Nephron progenitor cell (in vitro differentiated cells): ENCODE results near the gene MRPL41.

Source experiments
- DNase-seq: peaks from one replicate; pipeline ENCODE4 v3.0.0; 2021
- H3K27ac Mint-ChIP-seq: 2 replicates; pipeline ENCODE4 v1.8.0; 2021; ENCODE audit warnings: mild to moderate bottlenecking, moderate library complexity, mixed read lengths
- H3K27me3 Mint-ChIP-seq: 2 replicates; pipeline ENCODE4 v1.8.0; 2021; ENCODE audit warnings: mild to moderate bottlenecking, low read depth, mixed read lengths; ENCODE audit not compliant: poor library complexity
- H3K36me3 Mint-ChIP-seq: 2 replicates; pipeline ENCODE4 v1.8.0; 2021; ENCODE audit warnings: low read depth, mixed read lengths
- H3K4me1 Mint-ChIP-seq: 2 replicates; pipeline ENCODE4 v1.8.0; 2021; ENCODE audit warnings: mixed read lengths
- H3K4me3 Mint-ChIP-seq: 2 replicates; pipeline ENCODE4 v1.8.0; 2021; ENCODE audit warnings: mild to moderate bottlenecking, moderate library complexity, mixed read lengths
- H3K9me3 Mint-ChIP-seq: 2 replicates; pipeline ENCODE4 v1.8.0; 2021; ENCODE audit warnings: mild to moderate bottlenecking, moderate library complexity, mixed read lengths
- TF ChIP-seq, protein P1 (sequence below): fragments of 200-600 bp; sonication (generic); IDR thresholded peaks from 2 replicates; pipeline ENCODE4 v1.5.0; 2021; ENCODE audit warnings: antibody characterized with exemption

MRPL41 gene

DNA sequence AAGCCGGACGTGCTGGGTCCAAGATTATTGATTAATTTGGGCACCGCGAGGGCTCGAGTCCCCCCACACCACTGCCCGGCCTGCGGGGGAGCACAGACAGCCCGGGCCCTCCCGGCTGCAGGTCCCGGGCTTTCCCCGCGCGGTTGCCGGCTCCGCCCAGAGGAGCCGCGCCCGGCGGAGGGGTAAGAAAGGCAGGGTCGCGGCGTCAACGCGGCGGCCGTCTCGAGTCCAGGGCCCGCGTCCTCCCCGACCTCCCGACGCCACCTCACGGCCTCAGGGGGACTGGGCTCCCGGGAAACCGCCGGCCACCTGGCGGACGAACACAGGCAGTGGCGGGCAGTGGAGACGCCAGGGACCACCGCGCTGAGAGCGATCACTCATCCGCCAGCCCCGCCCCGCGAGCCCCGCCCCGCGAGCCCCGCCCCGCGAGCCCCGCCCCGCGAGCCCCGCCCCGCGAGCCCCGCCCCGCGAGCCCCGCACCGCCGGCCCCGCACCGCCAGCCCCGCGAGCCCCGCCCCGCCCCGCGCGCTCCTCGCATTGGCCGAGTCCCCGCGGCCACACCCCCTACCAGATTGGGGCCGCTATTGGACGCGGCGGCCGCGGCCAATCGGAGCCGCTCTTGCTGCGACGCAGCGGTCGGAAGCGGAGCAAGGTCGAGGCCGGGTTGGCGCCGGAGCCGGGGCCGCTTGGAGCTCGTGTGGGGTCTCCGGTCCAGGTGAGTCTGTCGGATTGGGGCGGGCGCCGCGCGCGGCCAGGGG, at the start of gene MRPL41:
TSS of gene MRPL41 (plus strand) at position 616 of the 758 bp plus-strand sequence. CDS start 203 bp downstream, outside the sequence.
- H3K9me3 Mint-ChIP-seq: peaks cover 16% of the 10 kb centered on the region
- peaks cover 38% of the 10 kb centered on the region for H3K36me3 Mint-ChIP-seq
- H3K27ac Mint-ChIP-seq: no peak within 1 kb of the TSS
- H3K4me3 Mint-ChIP-seq: peak within 1 kb of the TSS; percentile 86
- peak; percentile 95 for DNase-seq
- TF ChIP-seq, protein P1, sequence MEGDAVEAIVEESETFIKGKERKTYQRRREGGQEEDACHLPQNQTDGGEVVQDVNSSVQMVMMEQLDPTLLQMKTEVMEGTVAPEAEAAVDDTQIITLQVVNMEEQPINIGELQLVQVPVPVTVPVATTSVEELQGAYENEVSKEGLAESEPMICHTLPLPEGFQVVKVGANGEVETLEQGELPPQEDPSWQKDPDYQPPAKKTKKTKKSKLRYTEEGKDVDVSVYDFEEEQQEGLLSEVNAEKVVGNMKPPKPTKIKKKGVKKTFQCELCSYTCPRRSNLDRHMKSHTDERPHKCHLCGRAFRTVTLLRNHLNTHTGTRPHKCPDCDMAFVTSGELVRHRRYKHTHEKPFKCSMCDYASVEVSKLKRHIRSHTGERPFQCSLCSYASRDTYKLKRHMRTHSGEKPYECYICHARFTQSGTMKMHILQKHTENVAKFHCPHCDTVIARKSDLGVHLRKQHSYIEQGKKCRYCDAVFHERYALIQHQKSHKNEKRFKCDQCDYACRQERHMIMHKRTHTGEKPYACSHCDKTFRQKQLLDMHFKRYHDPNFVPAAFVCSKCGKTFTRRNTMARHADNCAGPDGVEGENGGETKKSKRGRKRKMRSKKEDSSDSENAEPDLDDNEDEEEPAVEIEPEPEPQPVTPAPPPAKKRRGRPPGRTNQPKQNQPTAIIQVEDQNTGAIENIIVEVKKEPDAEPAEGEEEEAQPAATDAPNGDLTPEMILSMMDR: peak; percentile 50
- peaks cover 25% of the 10 kb centered on the region for H3K4me1 Mint-ChIP-seq
- H3K27me3 Mint-ChIP-seq: peaks cover 6% of the 10 kb centered on the region

DNA sequence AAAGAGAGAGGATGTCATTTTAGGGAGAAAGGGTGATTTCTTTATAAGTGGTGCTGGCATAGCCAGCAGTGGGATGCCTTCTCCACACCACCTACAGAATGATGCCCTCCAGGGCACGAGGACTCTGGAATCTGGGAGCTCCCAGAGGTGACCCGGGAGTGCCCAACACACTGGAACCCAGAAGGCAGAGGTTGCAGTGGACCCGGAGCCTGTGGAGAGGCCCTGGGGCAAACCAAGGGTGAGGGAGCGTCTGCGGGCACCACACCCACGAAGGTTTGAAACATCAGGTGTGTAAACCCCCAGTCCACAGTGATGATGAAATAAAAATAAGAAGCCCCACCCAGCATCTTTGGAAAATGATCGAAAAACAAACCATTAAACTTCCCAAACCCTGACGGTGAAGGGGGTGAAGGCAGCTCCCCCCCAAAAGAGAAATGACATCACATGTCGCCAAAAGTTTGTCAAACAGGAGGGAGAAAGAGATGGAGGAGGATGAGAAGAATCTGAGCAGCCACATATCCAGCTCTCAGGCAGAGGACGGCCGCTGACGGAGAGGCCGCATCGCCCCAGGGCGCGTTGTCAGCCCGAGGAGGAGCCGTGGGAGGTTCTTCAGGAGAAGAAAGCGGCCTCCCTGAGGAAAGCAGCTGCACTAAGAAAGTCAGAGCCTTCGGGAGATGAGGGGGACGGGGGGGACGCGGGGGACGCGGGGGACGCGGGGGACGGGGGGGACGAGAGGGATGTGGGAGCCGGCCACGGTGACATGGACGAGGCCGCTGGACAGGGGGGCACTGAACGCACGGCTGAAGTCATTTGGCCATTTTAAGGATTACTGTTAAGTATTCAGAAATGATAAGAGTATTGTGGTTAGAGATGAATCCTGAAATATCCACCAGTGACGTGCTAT, 49.4 kb upstream of the MRPL41 start:
- H3K4me3 Mint-ChIP-seq: no peak overlapping the region
- TF ChIP-seq, protein P1: no peak
- H3K36me3 Mint-ChIP-seq: peaks cover 19% of the 10 kb centered on the region
- DNase-seq: no peak
- peak overlapping the region; percentile 95 for H3K27ac Mint-ChIP-seq
- peaks cover 43% of the 10 kb centered on the region for H3K9me3 Mint-ChIP-seq
- no peaks in the 10 kb centered on the region for H3K4me1 Mint-ChIP-seq
- H3K27me3 Mint-ChIP-seq: peaks cover 29% of the 10 kb centered on the region

- Mint-ChIP-seq H3K4me1 (no peaks in the 10 kb centered on the region), H3K36me3 (peaks cover 22% of the 10 kb centered on the region), H3K4me3 (no peak overlapping the region), H3K27ac (no peak overlapping the region), H3K9me3 (peaks cover 44% of the 10 kb centered on the region), H3K27me3 (peaks cover 32% of the 10 kb centered on the region)
- TF ChIP-seq, protein P1: no peak
- DNase-seq: no peak
Observed at GRCh38 chr9:137504432-137504777, 47.3 kb upstream of the MRPL41 start.

DNA sequence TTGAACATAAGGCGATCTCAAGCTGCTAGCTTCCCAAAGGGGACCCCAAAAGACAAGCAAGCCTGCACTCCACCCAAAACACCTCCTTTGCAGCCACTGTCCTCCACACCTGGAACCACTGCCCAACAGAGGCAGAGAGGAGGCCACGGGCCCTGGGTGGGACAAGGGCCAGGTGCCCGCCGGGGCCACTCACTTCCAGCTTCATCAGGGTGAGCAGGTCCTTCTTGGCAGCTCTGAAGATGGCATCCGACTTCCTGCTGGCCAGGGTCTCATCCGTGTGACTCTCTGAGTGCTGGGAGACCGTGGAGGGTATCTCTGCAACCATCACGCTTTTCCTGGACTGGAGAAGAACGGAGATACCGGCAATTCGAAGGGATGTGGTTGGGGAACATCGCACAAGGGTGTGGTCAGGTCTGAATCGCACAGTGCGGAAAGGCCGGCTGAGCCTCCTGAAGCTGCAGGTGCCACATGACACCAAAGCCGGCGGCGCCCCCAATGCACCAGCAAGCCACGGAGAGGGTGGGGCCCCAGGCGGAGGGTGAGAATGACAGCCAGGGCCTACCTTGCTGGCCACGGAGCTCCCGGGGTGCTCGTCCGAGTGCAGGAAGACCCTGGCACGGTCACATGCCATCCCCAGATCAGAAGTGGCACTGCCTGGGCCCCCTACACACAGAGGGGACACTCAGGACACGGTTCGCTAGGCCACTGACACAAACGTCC, 46.1 kb upstream of the MRPL41 start:
- TF ChIP-seq, protein P1: no peak
- Mint-ChIP-seq H3K4me1 (no peaks in the 10 kb centered on the region), H3K36me3 (peaks cover 24% of the 10 kb centered on the region), H3K27ac (no peak overlapping the region), H3K27me3 (peaks cover 32% of the 10 kb centered on the region), H3K4me3 (no peak overlapping the region), H3K9me3 (peaks cover 50% of the 10 kb centered on the region)
- DNase-seq: no peak

- no peak for DNase-seq
- TF ChIP-seq, protein P1: no peak
- Mint-ChIP-seq H3K4me3 (no peak overlapping the region), H3K4me1 (no peaks in the 10 kb centered on the region), H3K9me3 (peaks cover 53% of the 10 kb centered on the region), H3K27ac (no peak overlapping the region), H3K27me3 (peaks cover 32% of the 10 kb centered on the region), H3K36me3 (peaks cover 24% of the 10 kb centered on the region)
Observed at GRCh38 chr9:137506274-137506673, 45.4 kb upstream of the MRPL41 start.
